GM18502 (cell line): ENCODE results near the gene CSPG4.
A peak's percentile ranks its signal among the peaks of the same experiment; 100 is the strongest.

Source experiments
- ATAC-seq: cut with Tn5 transposase; IDR thresholded peaks from one replicate; pipeline ENCODE4 v1.9.1; 2021; ENCODE audit warnings: mild to moderate bottlenecking; ENCODE audit not compliant: unreplicated experiment, poor library complexity

The CSPG4 gene

DNA sequence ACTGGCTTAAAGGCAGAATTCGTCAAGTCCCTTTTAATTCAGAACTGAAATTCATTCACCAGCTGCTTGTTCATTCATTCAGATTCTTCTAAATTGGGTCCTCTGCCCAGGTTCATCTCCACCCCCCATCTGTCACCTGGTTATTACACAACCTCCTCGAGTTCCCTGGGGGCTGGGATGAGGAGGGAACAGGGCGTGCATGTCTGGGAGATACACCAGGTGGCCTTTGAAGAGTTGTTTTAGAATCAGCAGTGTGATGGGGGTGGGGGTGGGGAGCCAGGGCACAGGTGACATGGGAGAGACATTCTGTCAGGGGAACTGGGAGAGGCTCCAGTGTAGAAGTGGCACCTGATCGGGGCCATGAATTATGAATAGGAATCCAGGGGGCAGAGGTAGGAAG lies 56.7 kb downstream of the CSPG4 start:
- ATAC-seq, result no peak

- ATAC-seq, result no peak
These were observed 58.3 kb downstream of the CSPG4 start for GRCh38 chr15:75654201-75654907.

GRCh38 chr15:75653347-75653913 lies 59.2 kb downstream of the CSPG4 start:
- ATAC-seq, result no peak

- no peak for ATAC-seq
These were observed 60.7 kb downstream of the CSPG4 start for GRCh38 chr15:75651810-75652543.

GRCh38 chr15:75650908-75651809 lies 61.5 kb downstream of the CSPG4 start:
- no peak for ATAC-seq

DNA sequence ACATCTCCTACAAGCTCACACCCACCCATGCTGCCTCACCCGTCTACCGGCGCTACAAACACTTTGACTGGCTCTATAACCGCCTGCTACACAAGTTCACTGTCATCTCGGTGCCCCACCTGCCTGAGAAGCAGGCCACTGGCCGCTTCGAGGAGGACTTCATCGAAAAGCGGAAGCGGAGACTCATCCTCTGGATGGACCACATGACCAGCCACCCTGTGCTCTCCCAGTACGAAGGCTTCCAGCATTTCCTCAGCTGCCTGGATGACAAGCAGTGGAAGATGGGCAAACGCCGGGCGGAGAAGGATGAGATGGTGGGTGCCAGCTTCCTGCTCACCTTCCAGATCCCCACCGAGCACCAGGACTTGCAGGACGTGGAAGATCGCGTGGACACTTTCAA lies 62.8 kb downstream of the CSPG4 start:
- ATAC-seq, result no peak

DNA sequence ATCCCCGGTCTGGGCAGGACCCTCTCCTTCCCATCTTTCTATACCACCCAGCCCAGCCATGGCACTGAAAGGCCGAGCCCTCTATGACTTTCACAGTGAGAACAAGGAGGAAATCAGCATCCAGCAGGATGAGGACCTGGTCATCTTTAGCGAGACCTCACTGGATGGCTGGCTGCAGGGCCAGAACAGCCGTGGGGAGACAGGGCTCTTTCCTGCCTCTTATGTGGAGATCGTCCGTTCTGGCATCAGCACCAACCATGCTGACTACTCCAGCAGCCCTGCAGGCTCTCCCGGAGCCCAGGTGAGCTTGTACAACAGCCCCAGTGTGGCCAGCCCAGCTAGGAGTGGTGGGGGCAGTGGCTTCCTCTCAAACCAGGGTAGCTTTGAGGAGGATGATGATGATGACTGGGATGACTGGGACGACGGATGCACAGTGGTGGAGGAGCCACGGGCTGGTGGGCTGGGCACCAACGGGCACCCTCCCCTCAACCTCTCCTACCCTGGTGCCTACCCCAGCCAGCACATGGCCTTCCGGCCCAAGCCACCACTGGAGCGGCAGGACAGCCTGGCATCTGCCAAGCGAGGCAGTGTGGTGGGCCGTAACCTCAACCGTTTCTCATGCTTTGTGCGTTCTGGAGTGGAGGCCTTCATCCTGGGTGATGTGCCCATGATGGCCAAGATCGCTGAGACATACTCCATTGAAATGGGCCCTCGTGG lies 63.4 kb downstream of the CSPG4 start:
- ATAC-seq, result no peak

- no peak for ATAC-seq
These were observed 64.3 kb downstream of the CSPG4 start for GRCh38 chr15:75648156-75649000.

DNA sequence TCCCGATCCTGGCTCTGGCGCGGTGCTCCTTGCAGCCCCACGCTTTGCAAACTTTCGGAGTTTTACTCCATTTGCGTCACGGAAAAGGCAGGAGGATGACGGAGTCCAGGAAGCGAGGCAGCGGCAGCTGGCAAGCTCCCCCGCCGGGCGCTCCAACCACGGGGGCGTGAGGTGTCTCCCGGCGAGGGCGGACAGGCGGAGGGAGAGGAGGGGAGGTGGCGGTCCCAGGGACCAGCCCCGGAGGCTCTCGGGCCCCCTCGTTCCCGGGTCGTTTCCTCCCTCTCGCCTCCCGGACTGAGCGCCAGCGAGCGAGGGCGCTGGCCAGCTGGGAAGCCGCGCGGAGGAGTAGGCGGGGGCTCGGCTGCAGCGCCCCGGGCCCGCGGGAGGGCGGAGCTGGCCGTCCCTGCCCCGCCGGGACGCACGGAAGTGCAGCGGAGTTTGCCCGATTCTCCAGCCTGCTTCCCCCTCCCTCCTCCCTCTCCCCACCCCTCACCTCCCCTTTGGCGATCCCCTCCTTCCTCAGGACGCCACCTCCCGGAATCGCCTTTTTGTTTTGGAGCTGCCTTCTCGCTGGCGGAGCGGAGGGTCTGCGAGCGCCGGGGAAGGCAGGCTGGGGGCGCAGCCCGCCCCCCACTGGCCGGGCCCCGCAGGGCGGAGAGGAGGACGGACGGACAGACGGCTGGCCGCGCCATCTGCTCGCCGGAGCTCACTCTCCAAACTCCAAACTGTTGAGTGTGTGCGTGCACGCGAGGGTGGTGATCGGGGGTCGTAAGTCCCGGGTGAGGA lies 65.1 kb downstream of the CSPG4 start, which contains the start of gene SNX33:
SNX33 (plus strand) TSS at position 543 of the 786 bp plus-strand sequence. CDS start 1,191 bp downstream, outside the sequence.
- ATAC-seq, result peak; percentile 59

- ATAC-seq, result no peak
These were observed 65.7 kb downstream of the CSPG4 start for GRCh38 chr15:75646944-75647364.

- ATAC-seq, result no peak
These were observed 66.3 kb downstream of the CSPG4 start for GRCh38 chr15:75646112-75646943.

GRCh38 chr15:75644376-75644775 lies 68.3 kb downstream of the CSPG4 start:
- ATAC-seq, result no peak

GRCh38 chr15:75641603-75642002 lies 71.0 kb downstream of the CSPG4 start:
- ATAC-seq, result no peak

GRCh38 chr15:75641179-75641503 lies 71.5 kb downstream of the CSPG4 start:
- no peak for ATAC-seq

DNA sequence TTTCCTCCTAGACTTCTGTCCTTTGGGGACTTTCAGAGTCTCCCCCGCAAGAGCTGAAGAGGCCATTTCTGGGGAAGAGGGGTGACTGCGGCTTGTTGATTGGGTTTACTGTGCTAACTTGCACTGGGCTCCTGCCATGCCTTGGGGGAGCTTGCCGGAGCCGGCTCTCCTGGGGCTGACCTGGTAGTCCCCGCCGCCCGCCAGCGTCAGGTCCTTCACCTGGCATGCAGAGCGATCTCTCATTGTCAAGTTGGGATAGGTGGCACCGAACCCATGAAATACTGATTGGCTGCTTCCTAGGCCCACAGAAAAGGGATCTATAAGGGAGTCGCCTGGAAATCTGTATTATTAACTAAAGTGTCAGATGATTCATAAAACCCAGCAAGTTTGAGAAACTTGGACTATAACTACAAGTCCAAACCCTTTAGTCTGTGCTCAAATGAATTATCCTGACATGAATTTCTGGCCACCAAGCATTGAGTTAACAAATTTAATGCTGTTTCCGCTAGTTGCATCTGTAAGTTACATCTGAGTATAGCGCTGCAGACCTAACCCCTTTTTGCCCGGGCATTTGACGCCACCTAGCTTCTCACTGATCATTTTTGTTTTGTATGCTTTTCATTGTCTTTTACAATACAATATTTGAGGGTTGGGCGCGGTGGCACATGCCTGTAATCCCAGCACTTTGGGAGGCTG lies 72.0 kb downstream of the CSPG4 start:
- ATAC-seq, result peak; percentile 39

DNA sequence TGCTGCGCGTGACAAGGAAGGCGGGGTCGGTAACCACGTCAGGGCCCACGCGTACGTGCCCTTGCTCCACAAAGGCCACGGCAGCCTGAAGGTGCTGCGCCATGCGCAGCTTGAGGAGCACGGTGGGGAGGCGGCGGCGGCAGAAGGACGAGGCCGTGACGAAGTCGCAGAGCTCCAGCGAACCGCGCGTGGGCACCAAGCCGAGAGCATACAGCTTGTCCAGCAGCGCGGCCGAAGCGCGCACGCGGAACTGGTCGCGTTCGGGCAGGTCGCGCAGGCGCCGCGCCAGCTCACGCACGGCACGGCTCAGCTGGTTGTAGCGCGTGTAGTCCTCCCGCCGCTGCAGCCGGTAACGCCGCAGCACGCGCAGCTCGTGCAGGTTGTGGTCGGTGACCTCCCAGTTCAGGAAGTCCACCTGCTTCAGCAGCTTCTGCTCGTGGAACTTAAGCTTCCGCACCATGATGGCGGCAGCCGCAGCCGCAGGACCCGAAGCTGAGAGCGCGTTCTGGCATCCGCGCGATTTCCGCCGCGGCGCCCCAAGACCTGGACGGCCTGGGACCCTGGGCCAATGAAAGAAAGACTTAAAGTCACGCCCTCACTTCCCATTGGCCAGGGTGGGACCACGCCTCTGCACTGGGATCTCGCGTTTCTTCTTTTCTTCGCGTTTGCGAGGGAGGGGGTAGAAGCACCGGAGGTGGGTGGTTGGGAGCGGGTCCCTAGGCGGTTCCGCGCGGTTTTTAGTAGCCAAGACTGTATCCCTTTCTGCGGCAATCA lies 72.8 kb downstream of the CSPG4 start, which contains the start of gene IMP3:
IMP3 (minus strand) TSS at position 516 of the 774 bp plus-strand sequence; CDS start at position 460, 56 bp downstream.
- peak; percentile 90 for ATAC-seq
